Ishikawa (cell line): ENCODE results near the gene TLE7.

Source experiments
- CEBPB ChIP-seq: IDR thresholded peaks from 2 replicates; pipeline ENCODE4 v1.6.1; 2012
- CREB1 ChIP-seq: IDR thresholded peaks from 2 replicates; pipeline ENCODE4 v1.6.1; 2012; ENCODE audit warnings: low read depth
- EGR1 ChIP-seq: IDR thresholded peaks from 2 replicates; pipeline ENCODE4 v1.6.1; 2012
- EP300 ChIP-seq: IDR thresholded peaks from 2 replicates; pipeline ENCODE4 v1.6.1; 2012; ENCODE audit warnings: borderline replicate concordance
- FOXM1 ChIP-seq: IDR thresholded peaks from 2 replicates; pipeline ENCODE4 v1.6.1; 2012; ENCODE audit warnings: low read depth, borderline replicate concordance
- MAX ChIP-seq: IDR thresholded peaks from 2 replicates; pipeline ENCODE4 v1.6.1; 2012
- NFIC ChIP-seq: IDR thresholded peaks from 2 replicates; pipeline ENCODE4 v1.6.1; 2012
- RAD21 ChIP-seq: IDR thresholded peaks from 2 replicates; pipeline ENCODE4 v1.6.1; 2012; ENCODE audit warnings: low read depth
- REST ChIP-seq: IDR thresholded peaks from 2 replicates; pipeline ENCODE4 v1.6.1; 2012; ENCODE audit warnings: low read depth, mild to moderate bottlenecking
- TAF1 ChIP-seq: IDR thresholded peaks from 2 replicates; pipeline ENCODE4 v1.6.1; 2012; ENCODE audit warnings: low read depth, mild to moderate bottlenecking
- TCF12 ChIP-seq: IDR thresholded peaks from 2 replicates; pipeline ENCODE4 v1.6.1; 2012; ENCODE audit warnings: low read depth
- TEAD4 ChIP-seq: IDR thresholded peaks from 2 replicates; pipeline ENCODE4 v1.6.1; 2012
- USF1 ChIP-seq: IDR thresholded peaks from 2 replicates; pipeline ENCODE4 v1.6.1; 2012
- YY1 ChIP-seq: IDR thresholded peaks from 2 replicates; pipeline ENCODE4 v1.6.1; 2012; ENCODE audit warnings: low read depth
- ZBTB7A ChIP-seq: IDR thresholded peaks from 2 replicates; pipeline ENCODE4 v1.6.1; 2012; ENCODE audit warnings: low read depth

TLE7 gene

GRCh38 chr16:71461686-71462648 is 20.1 kb upstream of the TLE7 start, which contains the start of gene ZNF23:
Gene ZNF23, minus strand, starts transcription at chr16:71462247. Its CDS starts 5,451 bp downstream, at chr16:71456796.
- peak; percentile 71 for TF ChIP-seq CREB1
- TF ChIP-seq REST: no peak
- peak; percentile 58; the same call in 1 of the 2 replicates for TF ChIP-seq TAF1
- TF ChIP-seq TCF12: peak; percentile 37; the same call in 1 of the 2 replicates
- peak; percentile 27; the same call in 1 of the 2 replicates for TF ChIP-seq NFIC
- no peak for TF ChIP-seq USF1
- no peak for TF ChIP-seq CEBPB
- no peak for TF ChIP-seq RAD21
- TF ChIP-seq MAX: peak; percentile 85; the same call in 1 of the 2 replicates
- no peak for TF ChIP-seq EP300
- TF ChIP-seq FOXM1: no peak
- 0 out of 2 replicates have a peak, but pooled peaks have one; percentile 45 for TF ChIP-seq YY1
- no peak for TF ChIP-seq EGR1
- no peak for TF ChIP-seq ZBTB7A
- TF ChIP-seq TEAD4: no peak; the same call in 1 of the 2 replicates

GRCh38 chr16:71460941-71461340 is 19.1 kb upstream of the TLE7 start:
- TF ChIP-seq CEBPB (no peak), MAX (no peak), FOXM1 (no peak), YY1 (no peak), TEAD4 (no peak), ZBTB7A (no peak), CREB1 (no peak), TCF12 (no peak), NFIC (no peak)

- TF ChIP-seq CREB1 (no peak), NFIC (no peak), YY1 (no peak), MAX (no peak), REST (no peak), TEAD4 (no peak), EGR1 (no peak), RAD21 (no peak), CEBPB (no peak), EP300 (no peak), TAF1 (no peak), FOXM1 (no peak), ZBTB7A (no peak), TCF12 (no peak), USF1 (no peak)
Observed at GRCh38 chr16:71460236-71460635, 18.4 kb upstream of the TLE7 start.

GRCh38 chr16:71459510-71459909 is 17.7 kb upstream of the TLE7 start:
- TF ChIP-seq EGR1 (no peak), EP300 (no peak), TEAD4 (no peak), CREB1 (no peak), CEBPB (no peak), FOXM1 (no peak), TAF1 (no peak), NFIC (no peak), REST (no peak), YY1 (no peak), TCF12 (no peak)
